GM19025 (cell line): Measurements from ENCODE around the gene TCP1.
"Not testable (repeated sequence)": the region's sequence is repeated elsewhere in the genome, so short reads cannot be mapped to it uniquely, and the experiment has no call there.

Experiments used
- ATAC-seq: cut with Tn5 transposase; IDR thresholded peaks from one replicate; pipeline ENCODE4 v1.9.1; 2021; ENCODE audit warnings: mild to moderate bottlenecking, low read depth, moderate library complexity; ENCODE audit not compliant: unreplicated experiment

Gene TCP1

GRCh38 chr6:159789377-159790148 is at the start of gene TCP1:
TCP1 (minus strand) TSS chr6:159789602; CDS start chr6:159789468, 134 bp downstream.
- ATAC-seq: peak; percentile 64

GRCh38 chr6:159838020-159838744 is 48.8 kb upstream of the TCP1 start:
- ATAC-seq: no peak

- ATAC-seq: no peak
Observed at GRCh38 chr6:159837511-159837910, 48.1 kb upstream of the TCP1 start.

GRCh38 chr6:159836718-159837490 is 47.5 kb upstream of the TCP1 start:
- ATAC-seq: no peak

GRCh38 chr6:159833997-159834603 is 44.7 kb upstream of the TCP1 start:
- no peak for ATAC-seq

- ATAC-seq: no peak
Observed at GRCh38 chr6:159833556-159833955, 44.2 kb upstream of the TCP1 start.

GRCh38 chr6:159832946-159833345 is 43.5 kb upstream of the TCP1 start:
- ATAC-seq: no peak

- ATAC-seq: no peak
Observed at GRCh38 chr6:159831373-159831679, 41.9 kb upstream of the TCP1 start.

GRCh38 chr6:159830501-159831372 is 41.3 kb upstream of the TCP1 start:
- ATAC-seq: no peak

GRCh38 chr6:159829526-159829925 is 40.1 kb upstream of the TCP1 start:
- ATAC-seq: no peak

- no peak for ATAC-seq
Observed at GRCh38 chr6:159828074-159828473, 38.7 kb upstream of the TCP1 start.

GRCh38 chr6:159826968-159827647 is 37.7 kb upstream of the TCP1 start:
- no peak for ATAC-seq

GRCh38 chr6:159826004-159826403 is 36.6 kb upstream of the TCP1 start:
- no peak for ATAC-seq

- not testable (repeated sequence) for ATAC-seq
Observed at GRCh38 chr6:159824690-159825089, 35.3 kb upstream of the TCP1 start.

GRCh38 chr6:159823953-159824352 is 34.6 kb upstream of the TCP1 start:
- ATAC-seq: no peak

- ATAC-seq: no peak
Observed at GRCh38 chr6:159821726-159822125, 32.3 kb upstream of the TCP1 start.

GRCh38 chr6:159821122-159821521 is 31.7 kb upstream of the TCP1 start:
- no peak for ATAC-seq

GRCh38 chr6:159819932-159820640 is 30.7 kb upstream of the TCP1 start:
- no peak for ATAC-seq

GRCh38 chr6:159819098-159819497 is 29.7 kb upstream of the TCP1 start:
- ATAC-seq: no peak
